ENCODE results near the gene CRELD2. TPM values are rescaled to one million over a fixed set of nuclear protein-coding genes. Genes with fewer than 3 reads are reported as not detected.
A peak's percentile ranks its signal among the peaks of the same experiment; 100 is the strongest.

Gene CRELD2
- total and polyA plus RNA-seq, 4 donors = 12.6 to 43.5 (median 36.4) TPM

GRCh38 chr22:49929211-49929979 is 11.0 kb downstream of the CRELD2 start:
- H3K36me3 ChIP-seq (ENCODE audit: control insufficient read depth in 1 of 2, insufficient read depth in 2 of 2, low read length in 1 of 2) = no peaks in the 10 kb centered on the region
- peaks cover 0 to 1% of the 10 kb centered on the region in 2 donors for H3K4me1 ChIP-seq (ENCODE audit: control insufficient read depth in 1 of 2, insufficient read depth in 2 of 2, low read length in 2 of 2)
- no peak overlapping the region for H3K27ac ChIP-seq (ENCODE audit: low read depth in 1 of 2, low read length in 2 of 2)
- peak; percentile 79 for ATAC-seq (ENCODE audit: low FRiP score)
- WGBS, 2 donors = 3 to 11% methylated on average over 15 to 75 of the region's 75 CpGs
- H3K9me3 ChIP-seq (ENCODE audit: control insufficient read depth, low read length) = no peaks in the 10 kb centered on the region
- DNase-seq = peak; percentile 69 to 92
- intact Hi-C loops (cut with DNase I) = loop anchor here (1.0 to 10.0 kb wide), 4 partner anchors 45 to 275 kb away; partner anchors contain the start of gene SELENOO (in 1 of the 2)
- H3K27me3 ChIP-seq (ENCODE audit: control insufficient read depth in 1 of 2, insufficient read depth in 2 of 2, low read length in 1 of 2) = no peaks in the 10 kb centered on the region
- H3K4me3 ChIP-seq (ENCODE audit: low read length in 2 of 2) = no peak overlapping the region

DNA sequence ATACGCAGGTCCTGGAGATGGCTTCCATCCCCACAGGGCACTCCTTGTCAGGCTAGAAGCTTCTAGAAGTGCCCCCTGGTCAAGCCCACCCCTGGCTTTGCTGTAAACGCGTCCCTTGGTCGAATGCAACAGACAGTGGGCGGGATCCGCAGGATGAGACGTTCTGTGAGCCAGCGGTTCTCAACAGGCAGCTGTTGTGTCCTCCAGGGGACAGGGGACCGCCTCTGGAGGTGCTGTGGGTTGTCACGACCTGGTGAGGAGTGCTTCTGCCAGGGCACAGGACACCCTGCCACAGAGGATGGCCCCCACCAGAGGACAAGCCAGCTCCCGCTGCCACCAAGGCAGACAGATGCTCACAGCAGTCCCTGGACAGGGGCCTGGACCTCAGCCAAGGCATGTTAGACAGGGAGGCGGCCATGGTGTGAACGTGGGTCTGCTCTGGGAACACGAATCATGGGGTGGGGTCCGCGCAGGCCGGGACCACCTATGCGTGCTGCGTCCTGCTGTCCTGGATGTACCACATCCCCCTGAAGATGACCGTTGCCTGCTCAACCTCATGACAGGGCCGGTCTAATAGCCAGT is 11.7 kb downstream of the CRELD2 start:
- Histone ChIP-seq H3K4me3 (ENCODE audit: low read length in 2 of 2) (no peak overlapping the region), H3K27me3 (ENCODE audit: control insufficient read depth in 1 of 2, insufficient read depth in 2 of 2, low read length in 1 of 2) (no peaks in the 10 kb centered on the region), H3K36me3 (ENCODE audit: control insufficient read depth in 1 of 2, insufficient read depth in 2 of 2, low read length in 1 of 2) (no peaks in the 10 kb centered on the region), H3K9me3 (ENCODE audit: control insufficient read depth, low read length) (no peaks in the 10 kb centered on the region), H3K27ac (ENCODE audit: low read depth in 1 of 2, low read length in 2 of 2) (no peak overlapping the region), H3K4me1 (ENCODE audit: control insufficient read depth in 1 of 2, insufficient read depth in 2 of 2, low read length in 2 of 2) (peaks cover 0 to 1% of the 10 kb centered on the region in 2 donors)
- intact Hi-C loops (cut with DNase I) = loop anchor here (1.0 to 10.0 kb wide), 5 partner anchors 45 to 277 kb away; partner anchors contain the start of gene SELENOO (in 1 of the 2)
- WGBS, 2 donors = 70 to 73% methylated on average over 21 of the region's 21 CpGs
- ATAC-seq (ENCODE audit: low FRiP score) = no peak
- DNase-seq = peak in 1 of 2 donors; percentile 65

GRCh38 chr22:49930596-49931412 is 12.4 kb downstream of the CRELD2 start:
- WGBS, 2 donors = 63 to 64% methylated on average over 14 of the region's 14 CpGs
- Histone ChIP-seq H3K27me3 (ENCODE audit: control insufficient read depth in 1 of 2, insufficient read depth in 2 of 2, low read length in 1 of 2) (no peaks in the 10 kb centered on the region), H3K4me1 (ENCODE audit: control insufficient read depth in 1 of 2, insufficient read depth in 2 of 2, low read length in 2 of 2) (peaks cover 0 to 1% of the 10 kb centered on the region in 2 donors), H3K9me3 (ENCODE audit: control insufficient read depth, low read length) (no peaks in the 10 kb centered on the region), H3K4me3 (ENCODE audit: low read length in 2 of 2) (no peak overlapping the region), H3K36me3 (ENCODE audit: control insufficient read depth in 1 of 2, insufficient read depth in 2 of 2, low read length in 1 of 2) (no peaks in the 10 kb centered on the region), H3K27ac (ENCODE audit: low read depth in 1 of 2, low read length in 2 of 2) (no peak overlapping the region)
- ATAC-seq (ENCODE audit: low FRiP score) (no peak), DNase-seq (peak in 1 of 2 donors; percentile 86)
- intact Hi-C loops (cut with DNase I) = loop anchor here in 1 of 2 donors (5.0 kb wide), 1 partner anchor 276 kb away; no protein-coding TSS in a partner anchor

GRCh38 chr22:49933236-49934159 is 15.1 kb downstream of the CRELD2 start:
- no peak for DNase-seq

DNA sequence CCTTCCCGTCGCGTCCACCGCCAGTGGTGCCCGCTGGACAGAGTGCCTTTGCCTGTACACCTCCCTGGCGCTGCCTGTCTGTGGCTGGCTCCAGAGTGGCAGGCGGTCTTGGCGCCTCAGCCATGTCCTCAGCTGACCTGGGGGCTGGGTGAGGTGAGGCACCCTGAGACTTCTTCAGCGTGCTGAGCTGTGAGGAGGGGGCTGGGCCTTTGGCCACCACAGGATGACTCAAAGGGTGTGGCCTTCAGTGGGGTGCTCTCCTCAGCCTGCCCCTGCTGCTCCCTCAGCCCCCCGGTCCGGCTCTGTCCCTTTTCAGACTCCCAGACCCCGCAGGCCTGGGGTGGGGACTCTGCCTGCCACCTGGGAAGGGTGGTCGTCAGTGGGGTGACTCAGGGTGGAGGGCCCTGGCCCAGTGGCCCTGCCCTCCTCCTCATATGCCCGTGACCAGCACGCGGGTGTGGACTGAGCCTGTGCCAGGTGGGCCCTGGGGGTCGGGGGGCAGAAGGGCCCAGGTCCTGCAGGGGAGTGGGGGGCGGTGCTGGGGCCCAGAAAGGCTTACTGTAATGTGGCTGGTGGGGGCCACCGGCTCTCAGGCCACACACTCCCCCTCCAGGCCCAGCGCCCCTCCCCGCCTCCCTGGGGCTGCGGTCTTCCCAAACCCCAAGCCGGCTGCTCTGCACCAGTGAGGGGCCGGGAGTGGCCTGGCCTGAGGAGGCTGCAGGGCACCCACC is 15.9 kb downstream of the CRELD2 start:
- WGBS, 2 donors = 44 to 49% methylated on average over 19 to 24 of the region's 24 CpGs
- no peaks in the 10 kb centered on the region for H3K9me3 ChIP-seq (ENCODE audit: control insufficient read depth, low read length)
- DNase-seq = peak in 1 of 2 donors; percentile 80
- H3K27me3 ChIP-seq (ENCODE audit: control insufficient read depth in 1 of 2, insufficient read depth in 2 of 2, low read length in 1 of 2) = no peaks in the 10 kb centered on the region
- peaks cover 1 to 2% of the 10 kb centered on the region in 2 donors for H3K4me1 ChIP-seq (ENCODE audit: control insufficient read depth in 1 of 2, insufficient read depth in 2 of 2, low read length in 2 of 2)
- peak overlapping the region; percentile 61 to 72 for H3K27ac ChIP-seq (ENCODE audit: low read depth in 1 of 2, low read length in 2 of 2)
- H3K36me3 ChIP-seq (ENCODE audit: control insufficient read depth in 1 of 2, insufficient read depth in 2 of 2, low read length in 1 of 2) = no peaks in the 10 kb centered on the region
- H3K4me3 ChIP-seq (ENCODE audit: low read length in 2 of 2) = no peak overlapping the region
- intact Hi-C loops (cut with DNase I) = loop anchor here in 1 of 2 donors (2.0 to 5.0 kb wide), 2 partner anchors 16 to 273 kb away; partner anchors contain the start of genes ALG12 and CRELD2
- ATAC-seq (ENCODE audit: low FRiP score) = no peak

More at GRCh38 chr22:49933236-49934159, 15.1 kb downstream of the CRELD2 start:
- no peaks in the 10 kb centered on the region for H3K9me3 ChIP-seq (ENCODE audit: control insufficient read depth, low read length)
- H3K4me1 ChIP-seq (ENCODE audit: control insufficient read depth in 1 of 2, insufficient read depth in 2 of 2, low read length in 2 of 2) = peaks cover 1 to 2% of the 10 kb centered on the region in 2 donors
- no peaks in the 10 kb centered on the region for H3K36me3 ChIP-seq (ENCODE audit: control insufficient read depth in 1 of 2, insufficient read depth in 2 of 2, low read length in 1 of 2)
- WGBS, 2 donors = 68 to 77% methylated on average over 27 of the region's 27 CpGs
- no peak for ATAC-seq (ENCODE audit: low FRiP score)
- peak overlapping the region in 1 of 2 donors; percentile 61 for H3K27ac ChIP-seq (ENCODE audit: low read depth in 1 of 2, low read length in 2 of 2)
- H3K27me3 ChIP-seq (ENCODE audit: control insufficient read depth in 1 of 2, insufficient read depth in 2 of 2, low read length in 1 of 2) = no peaks in the 10 kb centered on the region
- intact Hi-C loops (cut with DNase I) = loop anchor here in 1 of 2 donors (2.0 to 5.0 kb wide), 2 partner anchors 15 to 274 kb away; partner anchors contain the start of genes ALG12 and CRELD2
- no peak overlapping the region for H3K4me3 ChIP-seq (ENCODE audit: low read length in 2 of 2)

DNA sequence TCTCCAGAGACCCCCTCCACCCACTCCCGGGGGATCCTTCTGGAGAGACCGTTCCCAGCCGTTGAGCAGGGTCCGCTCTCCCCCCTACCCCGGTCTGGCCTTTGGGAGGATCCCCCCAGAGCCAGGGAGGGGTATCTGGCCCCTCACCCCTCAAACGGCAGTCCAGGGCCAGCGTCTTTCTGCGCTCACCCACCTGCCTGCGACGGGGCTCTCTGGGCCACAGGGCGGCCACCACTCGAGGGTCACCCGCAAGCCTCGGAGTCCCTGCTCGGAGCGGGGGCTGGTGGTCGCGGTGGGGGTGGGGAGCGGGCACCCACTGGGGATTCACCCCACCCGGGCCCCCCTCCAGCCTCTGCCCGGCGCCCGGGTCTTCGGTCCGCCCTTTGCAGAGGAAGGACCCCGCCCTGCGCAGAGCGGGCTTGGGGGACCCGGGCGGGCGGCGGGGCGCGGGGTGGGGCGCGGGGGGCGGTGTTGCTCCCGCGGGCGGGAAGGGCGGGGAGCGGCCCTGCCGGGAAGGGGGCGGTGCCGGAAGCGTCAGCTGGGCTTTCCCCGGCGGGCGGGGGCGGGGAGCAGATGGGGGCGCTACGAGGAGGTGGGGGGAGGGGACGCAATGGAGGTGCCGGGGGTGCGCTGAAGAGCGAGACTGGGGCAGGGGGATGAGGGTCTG is 16.6 kb downstream of the CRELD2 start:
- Histone ChIP-seq H3K4me3 (ENCODE audit: low read length in 2 of 2) (no peak overlapping the region), H3K27me3 (ENCODE audit: control insufficient read depth in 1 of 2, insufficient read depth in 2 of 2, low read length in 1 of 2) (no peaks in the 10 kb centered on the region), H3K36me3 (ENCODE audit: control insufficient read depth in 1 of 2, insufficient read depth in 2 of 2, low read length in 1 of 2) (no peaks in the 10 kb centered on the region), H3K4me1 (ENCODE audit: control insufficient read depth in 1 of 2, insufficient read depth in 2 of 2, low read length in 2 of 2) (peaks cover 1 to 2% of the 10 kb centered on the region in 2 donors), H3K9me3 (ENCODE audit: control insufficient read depth, low read length) (no peaks in the 10 kb centered on the region), H3K27ac (ENCODE audit: low read depth in 1 of 2, low read length in 2 of 2) (peak overlapping the region; percentile 61 to 72)
- ATAC-seq (ENCODE audit: low FRiP score) (peak; percentile 54), DNase-seq (peak; percentile 94 to 96)
- WGBS, 2 donors = 16 to 29% methylated on average over 34 to 56 of the region's 56 CpGs
- intact Hi-C loops (cut with DNase I) = loop anchor here in 1 of 2 donors (2.0 to 5.0 kb wide), 2 partner anchors 16 to 272 kb away; partner anchors contain the start of genes ALG12 and CRELD2

DNA sequence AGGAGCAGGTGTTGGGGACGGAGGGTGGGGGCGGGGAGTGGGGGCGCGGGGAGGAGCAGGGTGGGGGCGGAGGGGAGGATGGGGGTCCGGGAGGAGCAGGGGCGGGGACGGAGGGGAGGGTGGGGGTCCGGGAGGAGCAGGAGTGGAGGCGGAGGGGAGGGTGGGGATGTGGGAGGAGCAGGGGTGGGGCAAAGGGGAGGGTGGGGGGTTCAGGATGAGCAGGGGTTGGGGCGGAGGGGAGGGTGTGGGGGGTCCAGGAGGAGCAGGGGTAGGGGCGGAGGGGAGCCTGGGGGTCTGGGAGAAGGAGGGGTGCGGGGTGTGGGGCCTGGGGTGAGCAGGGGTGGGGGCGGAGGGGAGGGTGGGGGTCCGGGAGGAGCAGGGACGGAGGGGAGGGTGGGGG is 17.1 kb downstream of the CRELD2 start:
- ATAC-seq (ENCODE audit: low FRiP score) (no peak), DNase-seq (peak in 1 of 2 donors; percentile 78)
- intact Hi-C loops (cut with DNase I) = loop anchor here in 1 of 2 donors (2.0 kb wide), 1 partner anchor 17 kb away; the partner anchor contains the start of genes ALG12 and CRELD2
- Histone ChIP-seq H3K36me3 (ENCODE audit: control insufficient read depth in 1 of 2, insufficient read depth in 2 of 2, low read length in 1 of 2) (no peaks in the 10 kb centered on the region), H3K9me3 (ENCODE audit: control insufficient read depth, low read length) (no peaks in the 10 kb centered on the region), H3K4me3 (ENCODE audit: low read length in 2 of 2) (peak overlapping the region; percentile 4 to 23), H3K27ac (ENCODE audit: low read depth in 1 of 2, low read length in 2 of 2) (no peak overlapping the region), H3K27me3 (ENCODE audit: control insufficient read depth in 1 of 2, insufficient read depth in 2 of 2, low read length in 1 of 2) (no peaks in the 10 kb centered on the region), H3K4me1 (ENCODE audit: control insufficient read depth in 1 of 2, insufficient read depth in 2 of 2, low read length in 2 of 2) (peaks cover 1 to 2% of the 10 kb centered on the region in 2 donors)
- WGBS, 2 donors = 5 to 10% methylated on average over 8 to 16 of the region's 16 CpGs
